Upper lobe of left lung (tissue), 6 donors: Measurements from ENCODE around the gene LRP8. TPM values are rescaled to one million over a fixed set of nuclear protein-coding genes. Genes with fewer than 3 reads are reported as not detected.
A peak's percentile ranks its signal among the peaks of the same experiment; 100 is the strongest.

Source experiments
- ATAC-seq, 2 donors: fragments of 200-7000 bp; cut with Tn5 transposase; one replicate each; pipeline ENCODE4 v1.9.1; 2022; ENCODE audit warnings: mild to moderate bottlenecking in 2 of 2, moderate library complexity in 2 of 2; ENCODE audit not compliant: low FRiP score in 2 of 2
- DNase-seq, 2 donors: peaks; one replicate each; pipeline ENCODE4 v3.0.0-alpha.2; 2019 to 2020
- H3K27ac ChIP-seq, 4 donors: fragments of 200-600 bp; sonication (generic); one replicate each; pipeline ENCODE4 v1.5.1; 2016 to 2019
- H3K27me3 ChIP-seq, 4 donors: fragments of 200-600 bp; sonication (generic); one replicate each; pipeline ENCODE4 v1.5.1; 2017 to 2019
- H3K36me3 ChIP-seq, 4 donors: fragments of 200-600 bp; sonication (generic); one replicate each; pipeline ENCODE4 v1.5.1; 2016 to 2019
- H3K4me1 ChIP-seq, 4 donors: fragments of 200-600 bp; sonication (generic); one replicate each; pipeline ENCODE4 v1.5.1; 2018 to 2019
- H3K4me3 ChIP-seq, 4 donors: fragments of 200-600 bp; sonication (generic); one replicate each; pipeline ENCODE4 v1.5.1; 2017 to 2019; ENCODE audit warnings: mild to moderate bottlenecking in 2 of 4, moderate library complexity in 1 of 4
- H3K9me3 ChIP-seq, 4 donors: fragments of 200-600 bp; sonication (generic); one replicate each; pipeline ENCODE4 v1.5.1; 2018 to 2019
- EP300 ChIP-seq, 4 donors: sonication (generic); formaldehyde crosslinking; IDR thresholded peaks; one replicate each; pipeline ENCODE4 v1.5.1; 2017; ENCODE audit warnings: antibody characterized with exemption in 4 of 4, control low read depth in 2 of 4
- POLR2A ChIP-seq, 4 donors: fragments of 450-650 bp; IDR thresholded peaks; one replicate each; pipeline ENCODE4 v1.5.1; 2016 to 2017; ENCODE audit warnings: antibody characterized with exemption in 4 of 4, mild to moderate bottlenecking in 2 of 4
- POLR2AphosphoS5 ChIP-seq, 2 donors: sonication (generic); formaldehyde crosslinking; IDR thresholded peaks; one replicate each; pipeline ENCODE4 v1.5.1; 2017; ENCODE audit warnings: antibody characterized with exemption in 2 of 2
- WGBS, 2 donors: methylation state at CpG; one replicate each; pipeline ENCODE4 v1.1.5; 2017 to 2018; 5-methylcytosine and 5-hydroxymethylcytosine counted together
- total RNA-seq, 6 donors: library from RNA; depleted of rRNA in 4 of 6; stranded (reverse); fragments of >200 nt in 4 of 6; gene quantifications; one replicate each; pipeline versions ENCODE4 v1.1.0 to v1.2.1, GENCODE V29; 2016 to 2021
- TF ChIP-seq, protein P1 (sequence below), 6 experiments: fragments of 450-650 bp in 4 of 6; fragments of 200-600 bp in 2 of 6; sonication (generic) in 2 of 6; IDR thresholded peaks; one replicate each; pipeline ENCODE4 v1.5.1; 2016 to 2019; ENCODE audit warnings: antibody characterized with exemption in 6 of 6
- donor health status: DM: no; HTN: no; CAD: no; lungs with moderate emphysema.
- donor health status: DM: no; HTN: yes; CAD: no; lungs with severe emphysema.

The LRP8 gene
- total RNA-seq, 6 donors from 2014 or later, result 4.6 to 23.0 (median 11.1) TPM

DNA sequence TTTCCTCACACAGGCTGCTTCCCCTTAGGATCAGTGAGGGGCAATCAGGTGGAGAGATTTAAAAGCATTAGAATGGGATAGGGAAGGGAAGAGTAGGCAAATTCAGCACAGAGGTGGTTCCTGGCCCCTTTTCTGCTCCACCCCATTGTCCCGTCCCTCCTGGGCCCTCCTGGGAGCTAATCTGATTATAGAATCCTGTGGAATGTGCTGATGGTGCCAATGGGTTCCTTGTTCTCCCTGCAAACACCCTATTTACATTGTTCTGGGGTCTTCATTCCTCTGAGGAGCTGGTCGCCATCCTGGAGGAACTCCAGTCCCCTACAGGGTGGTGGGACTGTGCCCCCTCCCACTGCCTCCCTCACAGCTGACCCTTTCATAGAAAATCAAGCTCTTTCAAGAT, 34.4 kb upstream of the LRP8 start:
- Histone ChIP-seq H3K4me3 (no peak overlapping the region), H3K9me3 (peaks cover 0 to 9% (median 0%) of the 10 kb centered on the region in 4 donors), H3K27ac (no peak overlapping the region), H3K4me1 (peaks cover 0 to 9% (median 3%) of the 10 kb centered on the region in 4 donors), H3K27me3 (no peaks in the 10 kb centered on the region), H3K36me3 (no peaks in the 10 kb centered on the region)
- no peak for ATAC-seq
- WGBS, 2 donors, result 80 to 91% methylated on average over 2 of the region's 2 CpGs
- TF ChIP-seq POLR2AphosphoS5 (IDR thresholded peaks at IDR 0.05) (no peak), EP300 (IDR thresholded peaks at IDR 0.05) (no peak), POLR2A (IDR thresholded peaks at IDR 0.05) (no peak)
- TF ChIP-seq, protein P1, sequence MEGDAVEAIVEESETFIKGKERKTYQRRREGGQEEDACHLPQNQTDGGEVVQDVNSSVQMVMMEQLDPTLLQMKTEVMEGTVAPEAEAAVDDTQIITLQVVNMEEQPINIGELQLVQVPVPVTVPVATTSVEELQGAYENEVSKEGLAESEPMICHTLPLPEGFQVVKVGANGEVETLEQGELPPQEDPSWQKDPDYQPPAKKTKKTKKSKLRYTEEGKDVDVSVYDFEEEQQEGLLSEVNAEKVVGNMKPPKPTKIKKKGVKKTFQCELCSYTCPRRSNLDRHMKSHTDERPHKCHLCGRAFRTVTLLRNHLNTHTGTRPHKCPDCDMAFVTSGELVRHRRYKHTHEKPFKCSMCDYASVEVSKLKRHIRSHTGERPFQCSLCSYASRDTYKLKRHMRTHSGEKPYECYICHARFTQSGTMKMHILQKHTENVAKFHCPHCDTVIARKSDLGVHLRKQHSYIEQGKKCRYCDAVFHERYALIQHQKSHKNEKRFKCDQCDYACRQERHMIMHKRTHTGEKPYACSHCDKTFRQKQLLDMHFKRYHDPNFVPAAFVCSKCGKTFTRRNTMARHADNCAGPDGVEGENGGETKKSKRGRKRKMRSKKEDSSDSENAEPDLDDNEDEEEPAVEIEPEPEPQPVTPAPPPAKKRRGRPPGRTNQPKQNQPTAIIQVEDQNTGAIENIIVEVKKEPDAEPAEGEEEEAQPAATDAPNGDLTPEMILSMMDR (IDR thresholded peaks at IDR 0.05), result no peak
- peak in 1 of 2 donors; percentile 0 for DNase-seq

GRCh38 chr1:53361541-53361961, 33.7 kb upstream of the LRP8 start:
- peaks cover 0 to 9% (median 3%) of the 10 kb centered on the region in 4 donors for H3K9me3 ChIP-seq
- H3K27me3 ChIP-seq, result no peaks in the 10 kb centered on the region
- no peak overlapping the region for H3K27ac ChIP-seq
- no peaks in the 10 kb centered on the region for H3K36me3 ChIP-seq
- ATAC-seq (peak; percentile 8 to 48), DNase-seq (peak in 1 of 2 donors; percentile 18)
- no peak overlapping the region for H3K4me3 ChIP-seq
- 73 to 77% methylated on average over 3 of the region's 3 CpGs for WGBS, 2 donors
- TF ChIP-seq, protein P1 (IDR thresholded peaks at IDR 0.05), result no peak
- TF ChIP-seq EP300 (IDR thresholded peaks at IDR 0.05), result no peak
- no peak for TF ChIP-seq POLR2A (IDR thresholded peaks at IDR 0.05)
- TF ChIP-seq POLR2AphosphoS5 (IDR thresholded peaks at IDR 0.05), result no peak
- peaks cover 0 to 9% (median 3%) of the 10 kb centered on the region in 4 donors for H3K4me1 ChIP-seq

DNA sequence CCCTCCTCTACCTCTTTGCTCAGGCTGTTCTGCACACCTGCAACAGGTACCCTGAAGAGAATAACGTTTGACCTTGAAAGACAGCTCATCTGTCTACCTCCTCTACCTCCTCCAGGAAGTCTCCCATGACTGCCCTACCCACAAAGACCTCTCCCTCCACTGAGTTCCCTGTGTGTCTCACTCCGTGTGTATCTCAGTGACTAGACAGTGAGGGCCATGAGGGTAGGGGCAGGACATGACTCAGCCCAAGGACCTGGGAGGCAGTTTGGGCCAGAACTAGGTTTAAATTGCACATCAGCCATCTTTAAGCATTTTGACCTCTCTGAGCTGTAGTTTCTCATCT, 32.0 kb upstream of the LRP8 start:
- TF ChIP-seq EP300 (IDR thresholded peaks at IDR 0.05), result no peak
- WGBS, 2 donors, result 35 to 72% methylated on average over 2 of the region's 2 CpGs
- no peaks in the 10 kb centered on the region for H3K4me1 ChIP-seq
- peaks cover 0 to 11% (median 5%) of the 10 kb centered on the region in 4 donors for H3K9me3 ChIP-seq
- no peak overlapping the region for H3K4me3 ChIP-seq
- H3K27ac ChIP-seq, result no peak overlapping the region
- no peaks in the 10 kb centered on the region for H3K36me3 ChIP-seq
- H3K27me3 ChIP-seq, result no peaks in the 10 kb centered on the region
- DNase-seq (no peak), ATAC-seq (no peak)

DNA sequence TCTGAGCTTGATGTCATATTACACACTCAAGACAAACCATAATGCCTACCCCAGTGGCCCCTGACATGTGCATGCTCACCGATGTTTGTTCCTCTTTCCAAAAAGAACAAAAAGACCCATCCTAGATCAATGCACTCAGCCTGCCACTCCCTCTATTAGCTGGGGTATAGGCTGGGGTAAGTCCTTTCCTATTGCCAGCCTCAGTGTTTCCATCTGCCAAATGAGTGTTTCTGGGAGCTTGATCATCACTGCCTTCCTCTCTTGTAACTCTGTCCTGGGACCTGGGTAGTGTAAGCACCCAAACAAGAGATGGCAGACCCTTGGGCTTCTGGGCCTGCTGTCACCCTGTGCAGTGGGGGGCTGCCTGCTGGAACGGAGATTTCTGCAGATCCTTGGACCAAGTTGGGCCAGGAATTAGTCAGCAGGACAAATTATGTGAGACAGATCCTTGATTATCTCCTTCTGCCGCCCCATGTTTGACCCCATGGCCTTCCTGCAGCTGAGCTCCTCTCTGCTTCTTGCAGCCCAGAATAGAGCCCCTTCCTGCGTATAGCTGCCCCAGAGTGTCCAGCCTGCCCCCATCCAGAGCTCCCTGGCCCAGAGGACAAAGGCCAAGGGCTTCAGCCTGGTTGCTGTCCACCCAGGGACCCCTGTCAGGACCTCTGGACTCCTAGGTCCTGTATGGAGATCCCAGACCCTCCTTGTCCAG, 31.5 kb upstream of the LRP8 start:
- 52 to 76% methylated on average over 4 of the region's 4 CpGs for WGBS, 2 donors
- H3K27ac ChIP-seq, result no peak overlapping the region
- DNase-seq (no peak), ATAC-seq (no peak)
- no peaks in the 10 kb centered on the region for H3K4me1 ChIP-seq
- no peak for TF ChIP-seq POLR2A (IDR thresholded peaks at IDR 0.05)
- TF ChIP-seq EP300 (IDR thresholded peaks at IDR 0.05), result no peak
- TF ChIP-seq, protein P1 (IDR thresholded peaks at IDR 0.05), result no peak
- TF ChIP-seq POLR2AphosphoS5 (IDR thresholded peaks at IDR 0.05), result no peak
- H3K9me3 ChIP-seq, result peaks cover 0 to 11% (median 5%) of the 10 kb centered on the region in 4 donors
- H3K27me3 ChIP-seq, result no peaks in the 10 kb centered on the region
- no peak overlapping the region for H3K4me3 ChIP-seq
- no peaks in the 10 kb centered on the region for H3K36me3 ChIP-seq

DNA sequence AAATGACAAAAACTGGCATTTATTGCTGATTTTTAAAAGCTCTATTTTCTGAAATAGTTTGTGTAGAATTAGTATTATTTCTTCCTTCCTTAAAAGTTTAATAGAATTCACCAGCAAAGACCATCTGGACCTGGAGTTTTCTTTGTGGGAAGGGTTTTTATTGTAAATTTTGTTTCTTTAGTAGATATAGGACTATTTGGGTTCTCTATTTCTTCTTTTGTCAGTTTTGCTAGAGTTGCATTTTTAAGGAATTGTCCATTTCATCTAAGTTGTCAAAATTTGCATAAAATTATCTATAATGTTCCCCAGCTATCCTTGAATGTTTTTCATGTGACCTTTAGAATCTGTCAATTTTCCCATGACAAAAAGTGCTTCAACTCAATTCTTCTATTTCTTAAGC, 28.8 kb upstream of the LRP8 start:
- no peak for DNase-seq
- H3K4me3 ChIP-seq, result no peak overlapping the region
- H3K27me3 ChIP-seq, result no peaks in the 10 kb centered on the region
- peaks cover 0 to 11% (median 5%) of the 10 kb centered on the region in 4 donors for H3K9me3 ChIP-seq
- no peaks in the 10 kb centered on the region for H3K36me3 ChIP-seq
- ATAC-seq, result no peak
- H3K4me1 ChIP-seq, result no peaks in the 10 kb centered on the region
- TF ChIP-seq POLR2AphosphoS5 (IDR thresholded peaks at IDR 0.05) (no peak), POLR2A (IDR thresholded peaks at IDR 0.05) (no peak), EP300 (IDR thresholded peaks at IDR 0.05) (no peak)
- TF ChIP-seq, protein P1 (IDR thresholded peaks at IDR 0.05), result no peak
- H3K27ac ChIP-seq, result no peak overlapping the region
